Lower leg skin (tissue), 3 donors: Measurements from ENCODE around the gene MBD3.

Source experiments
- CTCF ChIP-seq, 3 donors: fragments of 450-650 bp; IDR thresholded peaks; one replicate each; pipeline ENCODE4 v1.5.1; 2016; ENCODE audit warnings: antibody characterized with exemption in 3 of 3, mild to moderate bottlenecking in 3 of 3, moderate library complexity in 2 of 3
- POLR2A ChIP-seq, 2 donors: fragments of 450-650 bp; IDR thresholded peaks; one replicate each; pipeline ENCODE4 v1.6.1; 2016 to 2017; ENCODE audit warnings: antibody characterized with exemption in 2 of 2, mild to moderate bottlenecking in 1 of 2, moderate library complexity in 1 of 2

- no peak for TF ChIP-seq CTCF (IDR thresholded peaks at IDR 0.05)
- no peak for TF ChIP-seq POLR2A (IDR thresholded peaks at IDR 0.05)
These were observed 42.2 kb upstream of the MBD3 start for GRCh38 chr19:1634938-1635243.
